Hair follicular keratinocyte (primary cell): Measurements from ENCODE around the gene CMBL. TPM values are rescaled to one million over a fixed set of nuclear protein-coding genes. Genes with fewer than 3 reads are reported as not detected.

Experiments
- total RNA-seq: library from RNA; depleted of rRNA; stranded (reverse); fragments of >200 nt; gene quantifications from 2 replicates; pipeline ENCODE4 v1.2.3, GENCODE V29; 2015

The CMBL gene
- 4.3 and 7.0 TPM in 2 replicates for total RNA-seq

GRCh38 chr5:10307206-10308148, at the start of gene CMBL:
Gene CMBL (minus strand): TSS chr5:10307902. CDS start chr5:10290762, 17,140 bp downstream.

DNA sequence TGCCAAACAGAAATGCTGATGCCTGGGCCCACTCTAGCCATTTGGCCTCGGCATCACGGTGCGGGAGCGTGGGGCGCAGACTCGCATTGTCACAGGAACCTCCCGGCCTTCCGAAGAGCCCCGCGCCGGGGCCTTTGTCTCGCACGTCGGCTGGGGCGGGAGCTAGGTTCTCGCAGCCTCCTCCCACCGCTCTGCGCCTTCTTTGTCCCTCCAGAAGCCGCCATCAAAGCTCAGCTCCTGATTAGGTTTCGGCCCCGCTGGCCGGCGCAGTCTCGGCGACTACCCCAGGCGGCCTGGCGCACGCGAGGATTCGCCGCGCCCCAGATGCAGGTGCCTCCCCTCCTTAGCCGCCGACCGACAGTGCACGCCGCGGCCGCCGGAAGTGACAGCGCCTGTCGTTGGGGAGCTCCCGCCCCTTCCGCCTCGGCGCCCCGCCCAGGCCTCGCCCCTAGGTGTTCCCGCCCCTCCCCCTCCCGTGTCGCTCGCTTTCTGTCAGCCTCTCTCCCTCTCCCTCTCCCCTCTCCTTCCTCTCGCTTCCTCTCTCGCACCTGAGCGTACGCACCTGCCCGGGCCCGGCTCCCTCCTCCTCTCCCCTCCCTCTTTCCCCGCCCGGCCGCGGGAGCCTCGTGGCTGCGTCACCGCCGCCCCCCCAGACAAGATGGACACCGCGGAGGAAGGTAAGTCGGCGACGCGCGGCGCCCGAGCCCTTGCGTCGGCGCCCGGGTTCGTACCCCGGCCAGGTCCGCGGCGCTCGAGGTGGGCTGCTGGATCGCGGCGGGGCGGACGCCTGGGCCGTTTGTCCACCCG, 45.7 kb upstream of the CMBL start, which contains the start of gene MARCHF6:
Gene MARCHF6 (plus strand): TSS at position 455 of the 807 bp plus-strand sequence. CDS start 204 bp downstream, at position 659.

GRCh38 chr5:10249948-10250805, 57.5 kb downstream of the CMBL start, which contains the start of gene CCT5:
Gene CCT5 (plus strand): TSS chr5:10250280. CDS start chr5:10250341, 61 bp downstream.

Other genes starting within 250 kb of the CMBL start
- 10.7 and 15.5 TPM in 2 replicates for gene ATPSCKMT, start 58.0 kb downstream of the CMBL start, total RNA-seq
- 415 and 744 TPM in 2 replicates for gene CCT5, start 57.6 kb downstream of the CMBL start, total RNA-seq
- 23.0 and 30.2 TPM in 2 replicates for gene MARCHF6, start 45.8 kb upstream of the CMBL start, total RNA-seq
- gene ROPN1L, start 134.0 kb upstream of the CMBL start, total RNA-seq = 0.08 TPM in 1 of 2 replicates, not detected in the other